NCI-H510A (cell line): ENCODE data around the gene CES2.
"Not testable (repeated sequence)": the region's sequence is repeated elsewhere in the genome, so short reads cannot be mapped to it uniquely, and the experiment has no call there.

ENCODE experiments used
- DNase-seq: peaks from one replicate; lab custom pipeline; 2025; lab: John Stamatoyannopoulos, UW

CES2 gene

GRCh38 chr16:66935314-66936011 is at the start of gene CES2:
TSS of gene CES2 (plus strand) at chr16:66935516. CDS start at chr16:66935636, 120 bp downstream.
- no peak for DNase-seq

GRCh38 chr16:66886321-66886720 is 49.0 kb upstream of the CES2 start:
- DNase-seq = no peak

DNA sequence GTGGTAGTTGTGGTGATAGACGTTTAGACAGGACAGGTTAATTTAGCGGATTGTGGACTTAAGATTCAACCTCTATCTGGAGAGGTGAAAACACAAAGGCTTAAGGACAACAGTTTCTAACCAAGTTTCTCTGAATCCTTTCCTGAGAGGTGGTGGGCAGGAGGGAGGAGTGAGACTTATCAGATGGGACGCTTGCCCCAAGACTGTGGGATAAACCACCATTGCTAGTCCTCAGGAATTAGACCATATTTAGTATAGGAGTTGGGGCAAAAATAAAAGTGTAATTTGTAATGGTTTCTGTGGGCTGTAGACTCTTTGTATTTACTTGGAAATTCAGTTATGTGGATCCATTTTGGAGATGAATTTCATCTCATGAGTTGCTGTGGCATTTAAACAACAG is 48.4 kb upstream of the CES2 start:
- DNase-seq = no peak

DNA sequence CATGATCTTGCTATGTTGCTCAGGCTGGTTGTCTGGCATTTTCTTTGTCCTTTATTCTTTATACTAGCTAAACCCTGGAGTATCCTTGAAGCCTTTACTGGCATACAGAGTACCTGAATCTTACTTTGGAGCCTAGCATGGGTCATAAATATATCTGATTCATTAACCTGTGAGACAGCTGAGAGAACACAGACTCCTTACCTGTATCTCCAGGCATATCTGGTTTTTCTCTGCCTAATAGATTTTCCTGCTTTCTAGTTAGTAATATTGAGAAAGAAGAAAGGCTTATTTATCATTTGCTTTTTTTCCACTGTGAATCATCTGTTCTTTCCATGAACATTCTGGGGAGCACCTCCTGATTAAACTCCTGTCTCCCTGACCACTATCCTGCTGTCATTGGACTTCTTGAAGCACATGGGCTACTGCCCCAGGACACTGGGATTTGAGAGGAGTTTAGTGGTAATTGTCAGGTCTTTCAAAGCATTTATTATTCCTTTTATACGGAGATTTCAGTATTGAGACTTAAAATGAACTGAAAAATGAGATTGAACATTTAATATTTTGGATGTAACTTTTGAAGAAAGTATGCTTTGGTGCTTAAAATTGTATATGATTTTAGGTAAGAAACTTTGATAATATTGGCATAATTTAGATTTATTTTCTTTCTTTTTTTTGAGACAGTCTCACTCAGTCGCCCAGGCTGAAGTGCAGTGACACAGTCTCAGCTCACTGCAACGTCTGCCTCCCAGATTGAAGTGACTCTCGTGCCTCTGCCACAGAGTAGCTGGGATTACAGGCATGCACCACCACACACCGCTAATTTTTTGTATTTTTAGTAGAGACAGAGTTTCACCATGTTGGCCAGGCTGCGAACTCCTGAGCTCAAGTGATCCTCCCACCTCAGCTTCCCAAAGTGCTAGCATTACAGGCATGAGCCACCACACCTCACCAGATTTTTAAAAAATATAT is 46.4 kb upstream of the CES2 start:
- DNase-seq = no peak

DNA sequence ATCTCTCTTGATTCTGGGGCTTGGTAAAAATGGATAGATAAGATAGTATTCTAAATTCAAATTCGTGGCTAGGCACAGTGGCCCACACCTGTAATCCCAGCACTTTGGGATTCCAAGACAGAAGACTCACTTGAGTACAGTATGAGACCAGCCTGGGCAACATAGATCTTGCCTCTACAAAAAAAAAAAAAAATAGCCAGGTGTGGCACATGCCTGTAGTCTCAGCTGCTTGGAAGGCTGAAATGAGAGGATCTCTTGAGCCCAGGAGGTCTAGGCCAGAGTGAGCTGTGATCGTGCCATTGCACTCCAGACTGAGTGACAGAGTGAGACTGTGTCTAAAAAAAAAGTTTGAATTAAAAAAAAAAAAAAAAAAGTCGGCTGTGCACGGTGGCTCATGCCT is 45.7 kb upstream of the CES2 start:
- no peak for DNase-seq

- no peak for DNase-seq
Observed at GRCh38 chr16:66890799-66891198, 44.5 kb upstream of the CES2 start.

- DNase-seq = no peak
Observed at GRCh38 chr16:66891360-66891759, 44.0 kb upstream of the CES2 start.

DNA sequence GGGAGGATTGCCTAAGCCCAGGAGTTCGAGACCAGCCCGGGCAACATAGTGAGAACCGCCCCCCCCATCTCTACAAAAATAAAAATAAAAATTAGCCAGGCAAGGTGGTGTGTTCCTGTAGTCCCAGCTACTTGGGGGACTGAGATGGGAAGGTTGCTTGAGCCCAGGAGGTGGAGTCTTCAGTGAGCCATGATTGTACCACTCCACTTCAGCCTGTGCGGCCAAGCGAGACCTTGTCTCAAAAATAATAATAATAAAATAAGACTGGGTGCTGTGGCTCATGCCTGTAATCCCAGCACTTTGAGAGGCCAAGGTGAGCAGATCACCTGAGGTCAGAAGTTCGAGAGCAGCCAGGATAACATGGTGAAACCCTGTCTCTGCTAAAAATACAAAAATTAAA is 43.5 kb upstream of the CES2 start:
- no peak for DNase-seq

DNA sequence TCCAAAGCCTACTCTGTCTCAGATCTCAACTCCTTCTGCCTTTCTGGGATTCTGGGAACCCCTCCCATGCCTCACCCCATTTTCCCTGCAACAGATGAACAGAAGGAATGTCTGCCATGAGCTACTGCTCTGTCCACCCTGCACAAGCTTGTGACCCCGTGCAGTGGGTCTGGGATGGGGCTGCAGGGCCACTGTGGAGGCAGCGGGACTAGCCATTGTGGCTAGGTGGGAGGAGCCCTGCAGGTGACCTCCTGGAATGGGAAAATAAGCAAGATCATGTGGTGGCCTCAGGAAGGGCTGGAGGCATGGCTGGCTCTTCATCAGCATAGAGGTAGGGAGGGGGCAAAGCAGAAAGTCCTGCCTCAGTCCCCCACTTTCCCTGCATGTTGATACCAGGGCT is 41.3 kb upstream of the CES2 start:
- DNase-seq = no peak

DNA sequence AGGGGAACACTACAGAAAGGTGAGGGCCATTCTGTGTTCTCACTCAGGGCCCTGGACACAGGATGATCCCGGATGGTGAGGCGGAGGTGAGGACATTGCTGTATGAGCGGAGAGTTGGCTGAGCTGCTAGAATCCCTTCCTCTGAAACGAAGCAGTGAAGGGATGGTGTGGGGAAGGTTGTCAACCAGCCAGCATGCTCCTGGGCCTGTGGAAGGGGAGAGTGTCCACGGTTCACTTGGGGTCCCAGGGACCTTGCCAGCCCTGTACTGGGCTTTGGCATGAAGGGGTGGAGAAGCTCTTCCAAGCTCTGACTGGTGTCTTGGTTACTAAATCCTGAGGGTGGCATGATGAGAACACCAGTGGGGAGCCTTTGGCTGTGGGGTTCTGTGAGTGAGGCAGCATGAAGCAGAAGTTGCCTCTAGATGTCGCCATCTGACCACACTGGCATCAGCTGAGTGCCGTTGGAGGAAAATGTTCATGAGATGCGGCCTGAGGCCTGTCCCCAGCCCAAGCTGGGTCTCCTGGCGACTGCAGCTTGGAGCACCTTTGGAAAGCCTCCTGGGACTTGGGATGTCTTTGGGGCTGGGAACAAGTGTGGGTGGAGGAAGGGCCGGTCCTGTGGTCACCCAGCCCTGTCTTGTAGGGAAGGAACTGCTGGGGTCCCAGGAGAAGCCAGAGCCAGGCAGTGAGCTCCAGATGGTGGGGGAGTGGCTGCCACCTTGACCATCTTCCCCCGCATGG is 40.2 kb upstream of the CES2 start:
- DNase-seq = peak; percentile 27

- no peak for DNase-seq
Observed at GRCh38 chr16:66895689-66895979, 39.7 kb upstream of the CES2 start.

DNA sequence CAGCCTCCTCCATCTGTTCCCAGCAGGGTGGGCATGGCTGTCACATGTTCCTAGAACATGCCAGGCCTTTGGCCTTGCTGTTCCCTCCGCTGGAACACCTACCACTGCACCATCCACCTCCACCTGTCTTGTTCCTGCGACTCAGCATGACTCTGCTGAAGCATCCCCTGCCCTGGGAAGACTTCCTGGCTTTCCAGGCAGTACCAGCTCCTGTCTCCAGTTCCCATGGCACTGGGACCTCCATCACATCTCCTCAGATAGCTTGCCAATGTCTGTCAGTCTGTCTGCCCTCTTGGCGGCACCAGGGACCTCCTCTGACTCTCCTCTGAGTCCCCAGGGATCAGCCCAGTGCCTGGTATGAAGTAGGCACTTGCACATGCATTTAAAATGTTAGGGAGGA is 39.3 kb upstream of the CES2 start:
- no peak for DNase-seq

DNA sequence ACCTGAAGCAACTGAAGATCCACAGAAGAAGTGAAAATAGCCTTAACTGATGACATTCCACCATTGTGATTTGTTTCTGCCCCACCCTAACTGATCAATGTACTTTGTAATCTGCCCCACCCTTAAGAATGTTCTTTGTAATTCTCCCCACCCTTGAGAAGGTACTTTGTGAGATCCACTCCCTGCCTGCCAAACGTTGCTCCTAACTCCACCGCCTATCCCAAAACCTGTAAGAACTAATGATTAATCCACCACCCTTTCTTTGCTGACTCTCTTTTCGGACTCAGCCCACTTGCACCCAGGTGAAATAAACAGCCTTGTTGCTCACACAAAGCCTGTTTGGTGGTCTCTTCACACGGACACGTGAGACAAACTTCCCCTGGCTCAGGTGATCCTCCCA is 38.6 kb upstream of the CES2 start:
- not testable (repeated sequence) for DNase-seq

DNA sequence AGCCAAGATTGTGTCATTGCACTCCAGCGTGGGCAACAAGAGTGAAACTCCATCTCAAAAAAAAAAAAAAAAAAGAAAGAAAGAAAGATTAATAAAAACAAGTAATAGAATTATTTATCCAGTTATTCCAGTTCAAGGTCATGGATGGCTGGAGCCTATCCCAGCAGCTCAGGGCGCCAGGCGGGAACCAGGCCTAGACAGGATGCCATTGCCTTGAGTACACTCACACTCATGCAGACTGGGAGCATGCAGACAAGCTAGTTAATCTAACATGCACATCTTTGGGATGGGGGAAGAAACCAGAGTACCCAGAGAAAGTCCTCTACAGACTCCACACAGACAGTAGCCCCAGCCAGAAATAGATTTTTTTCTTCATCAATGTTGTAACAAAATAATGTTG is 37.1 kb upstream of the CES2 start:
- no peak for DNase-seq

DNA sequence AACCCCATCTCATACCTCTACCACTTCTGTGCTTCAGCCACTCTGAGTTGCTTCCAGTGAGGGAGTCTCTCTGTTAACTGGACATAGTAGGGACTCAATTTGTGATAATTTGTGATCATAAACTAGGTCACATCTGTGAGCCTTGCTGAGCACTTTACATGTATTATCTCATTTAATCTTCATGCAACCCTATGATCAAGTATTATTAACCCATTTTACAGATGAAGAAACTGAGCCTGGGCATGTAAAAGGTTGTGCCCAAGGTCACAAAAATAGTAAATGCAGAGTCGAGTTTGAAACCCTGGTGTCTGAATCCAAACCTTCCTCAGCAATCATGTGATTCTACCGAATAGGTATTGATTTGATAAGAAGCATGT is 36.4 kb upstream of the CES2 start:
- no peak for DNase-seq

GRCh38 chr16:66899310-66899944 is 35.9 kb upstream of the CES2 start:
- no peak for DNase-seq

DNA sequence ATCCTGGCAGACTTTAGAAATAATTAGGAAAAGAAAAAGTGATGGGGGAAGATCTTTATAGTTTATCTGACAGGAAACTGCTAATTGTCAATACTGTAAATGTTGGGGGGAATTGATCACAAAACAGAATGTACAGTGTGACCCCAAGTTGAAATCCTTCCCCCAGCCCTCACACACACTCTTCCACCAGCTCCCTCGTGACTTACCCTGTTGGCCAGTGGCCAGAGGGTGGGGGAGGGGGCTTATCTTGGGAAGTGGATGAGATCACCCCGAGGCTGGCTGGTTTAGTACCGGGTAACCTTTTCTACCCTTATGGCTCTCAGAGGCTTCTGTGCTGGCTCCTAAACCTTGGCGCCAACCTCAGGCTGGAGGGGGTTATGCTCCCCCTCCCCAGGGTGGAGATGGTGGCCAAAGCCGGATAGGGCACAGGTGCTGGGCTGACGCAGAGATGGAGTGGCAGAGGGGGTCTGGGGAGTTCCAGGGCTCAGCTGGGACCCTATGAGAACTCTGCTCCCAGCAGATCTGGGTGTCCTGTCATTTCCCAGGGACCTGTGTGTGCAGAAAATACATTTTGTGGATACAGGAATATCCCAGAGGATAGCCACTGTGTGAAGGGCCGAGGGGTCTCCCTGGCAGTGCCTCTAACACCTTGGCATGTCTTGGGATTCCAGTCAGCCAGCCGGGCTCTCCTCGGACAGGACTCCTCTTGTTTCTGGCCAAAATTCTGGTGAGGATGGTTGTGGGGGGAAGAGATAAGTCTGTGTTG is 35.2 kb upstream of the CES2 start:
- DNase-seq = peak; percentile 47

- no peak for DNase-seq
Observed at GRCh38 chr16:66900721-66901441, 34.4 kb upstream of the CES2 start.

- no peak for DNase-seq
Observed at GRCh38 chr16:66901626-66902025, 33.7 kb upstream of the CES2 start.

GRCh38 chr16:66902648-66903543 is 32.4 kb upstream of the CES2 start:
- no peak for DNase-seq
